ENCODE data around the gene CADPS2. TPM values are rescaled to one million over a fixed set of nuclear protein-coding genes. Genes with fewer than 3 reads are reported as not detected.

CADPS2 gene
- total and polyA plus RNA-seq, 4 donors, result 5.6 to 41.1 (median 11.0) TPM

DNA sequence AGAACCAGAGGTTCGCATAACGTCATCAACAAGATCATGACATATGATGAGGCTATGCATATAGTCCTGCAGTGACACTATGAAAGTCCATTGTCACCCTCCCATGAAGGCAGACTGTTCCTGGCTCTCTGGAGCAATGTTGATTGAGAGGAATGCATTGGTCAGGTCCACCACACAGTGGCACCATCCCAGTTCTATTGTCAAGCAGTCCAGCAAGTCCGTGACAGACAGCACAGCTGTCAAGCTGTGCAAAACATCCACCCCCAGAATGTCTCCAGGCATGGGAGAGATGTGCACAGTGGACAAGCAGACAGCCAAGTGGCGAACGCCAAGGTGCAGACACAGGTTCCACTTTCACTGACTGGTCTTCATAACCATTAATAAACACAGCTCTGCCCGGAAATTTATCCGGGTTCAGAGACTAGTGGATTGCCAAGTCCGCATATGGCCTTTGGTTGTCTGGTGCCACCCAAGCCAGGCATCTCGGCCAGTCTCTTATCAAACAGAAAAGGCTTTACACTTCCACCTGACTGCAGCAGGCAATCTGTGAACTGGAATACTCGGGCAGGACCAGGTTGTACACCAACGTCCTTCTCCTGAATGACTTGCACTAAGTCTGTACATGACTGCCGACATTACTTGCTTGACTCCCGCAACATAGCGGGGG is 194.6 kb downstream of the CADPS2 start:
- Histone ChIP-seq H3K9ac (ENCODE audit: low read depth in 1 of 2, low read length in 2 of 2) (no peak overlapping the region), H3K4me1 (ENCODE audit: control insufficient read depth in 4 of 4, insufficient read depth in 4 of 4, low read length in 3 of 4) (no peaks in the 10 kb centered on the region), H3K9me3 (ENCODE audit: control insufficient read depth in 4 of 4, low read length in 3 of 4) (no peaks in the 10 kb centered on the region), H3K4me3 (ENCODE audit: low read depth in 1 of 3, low read length in 3 of 3) (no peak overlapping the region), H3K27ac (ENCODE audit: low read depth in 1 of 2, low read length in 2 of 2) (no peak overlapping the region), H3K36me3 (ENCODE audit: control insufficient read depth in 4 of 4, insufficient read depth in 3 of 4, low read depth in 1 of 4, low read length in 3 of 4) (no peaks in the 10 kb centered on the region), H3K27me3 (ENCODE audit: control insufficient read depth in 4 of 4, insufficient read depth in 4 of 4, low read length in 3 of 4) (no peaks in the 10 kb centered on the region)
- WGBS, result 96% methylated on average over 14 of the region's 14 CpGs
- TF ChIP-seq GABPA (IDR thresholded peaks at IDR 0.05 in 1 of 2, conservative IDR thresholded peaks at IDR 0.05 in 1 of 2) (no peak), JUND (IDR thresholded peaks at IDR 0.05) (no peak), SP1 (IDR thresholded peaks at IDR 0.05) (no peak), YY1 (IDR thresholded peaks at IDR 0.05) (no peak), EGR1 (IDR thresholded peaks at IDR 0.05; ENCODE audit: low read depth in 2 of 2) (no peak), RXRA (IDR thresholded peaks at IDR 0.05) (no peak)
- TF ChIP-seq, protein P1, sequence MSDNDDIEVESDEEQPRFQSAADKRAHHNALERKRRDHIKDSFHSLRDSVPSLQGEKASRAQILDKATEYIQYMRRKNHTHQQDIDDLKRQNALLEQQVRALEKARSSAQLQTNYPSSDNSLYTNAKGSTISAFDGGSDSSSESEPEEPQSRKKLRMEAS (IDR thresholded peaks at IDR 0.05), result no peak
- TF ChIP-seq, protein P2, sequence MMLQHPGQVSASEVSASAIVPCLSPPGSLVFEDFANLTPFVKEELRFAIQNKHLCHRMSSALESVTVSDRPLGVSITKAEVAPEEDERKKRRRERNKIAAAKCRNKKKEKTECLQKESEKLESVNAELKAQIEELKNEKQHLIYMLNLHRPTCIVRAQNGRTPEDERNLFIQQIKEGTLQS (IDR thresholded peaks at IDR 0.05), result no peak
- TF ChIP-seq, protein P3, sequence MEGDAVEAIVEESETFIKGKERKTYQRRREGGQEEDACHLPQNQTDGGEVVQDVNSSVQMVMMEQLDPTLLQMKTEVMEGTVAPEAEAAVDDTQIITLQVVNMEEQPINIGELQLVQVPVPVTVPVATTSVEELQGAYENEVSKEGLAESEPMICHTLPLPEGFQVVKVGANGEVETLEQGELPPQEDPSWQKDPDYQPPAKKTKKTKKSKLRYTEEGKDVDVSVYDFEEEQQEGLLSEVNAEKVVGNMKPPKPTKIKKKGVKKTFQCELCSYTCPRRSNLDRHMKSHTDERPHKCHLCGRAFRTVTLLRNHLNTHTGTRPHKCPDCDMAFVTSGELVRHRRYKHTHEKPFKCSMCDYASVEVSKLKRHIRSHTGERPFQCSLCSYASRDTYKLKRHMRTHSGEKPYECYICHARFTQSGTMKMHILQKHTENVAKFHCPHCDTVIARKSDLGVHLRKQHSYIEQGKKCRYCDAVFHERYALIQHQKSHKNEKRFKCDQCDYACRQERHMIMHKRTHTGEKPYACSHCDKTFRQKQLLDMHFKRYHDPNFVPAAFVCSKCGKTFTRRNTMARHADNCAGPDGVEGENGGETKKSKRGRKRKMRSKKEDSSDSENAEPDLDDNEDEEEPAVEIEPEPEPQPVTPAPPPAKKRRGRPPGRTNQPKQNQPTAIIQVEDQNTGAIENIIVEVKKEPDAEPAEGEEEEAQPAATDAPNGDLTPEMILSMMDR (IDR thresholded peaks at IDR 0.05; ENCODE audit: low read depth, low read length, missing input control), result no peak
- TF ChIP-seq, protein P4, sequence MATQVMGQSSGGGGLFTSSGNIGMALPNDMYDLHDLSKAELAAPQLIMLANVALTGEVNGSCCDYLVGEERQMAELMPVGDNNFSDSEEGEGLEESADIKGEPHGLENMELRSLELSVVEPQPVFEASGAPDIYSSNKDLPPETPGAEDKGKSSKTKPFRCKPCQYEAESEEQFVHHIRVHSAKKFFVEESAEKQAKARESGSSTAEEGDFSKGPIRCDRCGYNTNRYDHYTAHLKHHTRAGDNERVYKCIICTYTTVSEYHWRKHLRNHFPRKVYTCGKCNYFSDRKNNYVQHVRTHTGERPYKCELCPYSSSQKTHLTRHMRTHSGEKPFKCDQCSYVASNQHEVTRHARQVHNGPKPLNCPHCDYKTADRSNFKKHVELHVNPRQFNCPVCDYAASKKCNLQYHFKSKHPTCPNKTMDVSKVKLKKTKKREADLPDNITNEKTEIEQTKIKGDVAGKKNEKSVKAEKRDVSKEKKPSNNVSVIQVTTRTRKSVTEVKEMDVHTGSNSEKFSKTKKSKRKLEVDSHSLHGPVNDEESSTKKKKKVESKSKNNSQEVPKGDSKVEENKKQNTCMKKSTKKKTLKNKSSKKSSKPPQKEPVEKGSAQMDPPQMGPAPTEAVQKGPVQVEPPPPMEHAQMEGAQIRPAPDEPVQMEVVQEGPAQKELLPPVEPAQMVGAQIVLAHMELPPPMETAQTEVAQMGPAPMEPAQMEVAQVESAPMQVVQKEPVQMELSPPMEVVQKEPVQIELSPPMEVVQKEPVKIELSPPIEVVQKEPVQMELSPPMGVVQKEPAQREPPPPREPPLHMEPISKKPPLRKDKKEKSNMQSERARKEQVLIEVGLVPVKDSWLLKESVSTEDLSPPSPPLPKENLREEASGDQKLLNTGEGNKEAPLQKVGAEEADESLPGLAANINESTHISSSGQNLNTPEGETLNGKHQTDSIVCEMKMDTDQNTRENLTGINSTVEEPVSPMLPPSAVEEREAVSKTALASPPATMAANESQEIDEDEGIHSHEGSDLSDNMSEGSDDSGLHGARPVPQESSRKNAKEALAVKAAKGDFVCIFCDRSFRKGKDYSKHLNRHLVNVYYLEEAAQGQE (IDR thresholded peaks at IDR 0.05), result no peak
- no peak for DNase-seq (ENCODE audit: low spot score)

DNA sequence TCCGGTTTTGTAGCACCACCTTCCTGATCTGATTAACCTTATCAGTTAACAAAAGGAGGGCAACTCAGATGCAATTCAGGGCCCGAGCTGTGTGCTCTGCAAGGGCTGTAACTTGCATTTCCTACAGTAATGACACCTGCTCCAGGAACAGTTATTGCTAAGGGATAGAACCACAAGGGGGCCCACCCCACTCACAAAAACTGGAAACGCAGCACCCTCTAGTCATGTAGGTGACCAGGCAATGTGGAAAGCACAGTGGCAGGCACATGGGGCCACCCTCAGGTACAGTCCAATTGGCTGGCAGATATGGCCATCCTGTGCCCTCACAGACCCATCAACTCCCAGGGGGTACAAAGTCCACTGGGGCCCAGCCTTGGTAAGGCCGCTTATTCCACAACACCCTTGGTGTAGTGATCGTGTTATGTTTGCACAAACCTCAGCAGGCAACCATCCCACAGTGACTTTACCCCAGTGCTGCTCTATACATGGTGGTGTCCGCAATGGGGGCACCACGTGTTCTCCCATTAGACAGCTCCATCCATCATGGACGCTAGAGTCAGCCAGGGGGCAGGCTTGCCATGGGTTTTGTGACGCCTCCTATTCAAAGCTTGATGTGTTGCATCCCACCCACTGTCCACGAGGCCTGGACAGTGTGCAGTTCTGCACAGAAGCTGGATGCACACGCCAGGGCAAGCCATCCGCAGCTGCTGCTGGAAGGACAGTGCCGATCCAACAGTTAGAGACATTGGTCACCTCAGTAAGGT is 196.7 kb downstream of the CADPS2 start:
- Histone ChIP-seq H3K9ac (ENCODE audit: low read depth in 1 of 2, low read length in 2 of 2) (no peak overlapping the region), H3K9me3 (ENCODE audit: control insufficient read depth in 4 of 4, low read length in 3 of 4) (no peaks in the 10 kb centered on the region), H3K4me1 (ENCODE audit: control insufficient read depth in 4 of 4, insufficient read depth in 4 of 4, low read length in 3 of 4) (peaks cover 0 to 2% (median 0%) of the 10 kb centered on the region in 4 donors), H3K36me3 (ENCODE audit: control insufficient read depth in 4 of 4, insufficient read depth in 3 of 4, low read depth in 1 of 4, low read length in 3 of 4) (no peaks in the 10 kb centered on the region), H3K4me3 (ENCODE audit: low read depth in 1 of 3, low read length in 3 of 3) (no peak overlapping the region), H3K27me3 (ENCODE audit: control insufficient read depth in 4 of 4, insufficient read depth in 4 of 4, low read length in 3 of 4) (no peaks in the 10 kb centered on the region), H3K27ac (ENCODE audit: low read depth in 1 of 2, low read length in 2 of 2) (no peak overlapping the region)
- DNase-seq (ENCODE audit: low spot score), result no peak
- WGBS, result 95% methylated on average over 13 of the region's 13 CpGs
- TF ChIP-seq, protein P2 (IDR thresholded peaks at IDR 0.05), result no peak
- TF ChIP-seq HNF4A (conservative IDR thresholded peaks at IDR 0.05) (no peak), RXRA (IDR thresholded peaks at IDR 0.05) (no peak), NR2F2 (IDR thresholded peaks at IDR 0.05) (no peak), FOXA1 (IDR thresholded peaks at IDR 0.05) (no peak), RAD21 (IDR thresholded peaks at IDR 0.05) (no peak), TAF1 (conservative IDR thresholded peaks at IDR 0.05) (no peak), FOXA2 (IDR thresholded peaks at IDR 0.05) (no peak), SP1 (IDR thresholded peaks at IDR 0.05) (no peak), GABPA (IDR thresholded peaks at IDR 0.05 in 1 of 2, conservative IDR thresholded peaks at IDR 0.05 in 1 of 2) (no peak), HNF4G (IDR thresholded peaks at IDR 0.05) (no peak)
- TF ChIP-seq, protein P1 (IDR thresholded peaks at IDR 0.05), result no peak

Data from liver (tissue), 9 donors.